Ammon's horn (tissue), 1 donor: ENCODE results near the gene C16orf86.

Experiments
- DNase-seq: peaks from one replicate; pipeline ENCODE4 v3.0.0-alpha.2; 2016; ENCODE audit warnings: low spot score

Gene C16orf86, protein sequence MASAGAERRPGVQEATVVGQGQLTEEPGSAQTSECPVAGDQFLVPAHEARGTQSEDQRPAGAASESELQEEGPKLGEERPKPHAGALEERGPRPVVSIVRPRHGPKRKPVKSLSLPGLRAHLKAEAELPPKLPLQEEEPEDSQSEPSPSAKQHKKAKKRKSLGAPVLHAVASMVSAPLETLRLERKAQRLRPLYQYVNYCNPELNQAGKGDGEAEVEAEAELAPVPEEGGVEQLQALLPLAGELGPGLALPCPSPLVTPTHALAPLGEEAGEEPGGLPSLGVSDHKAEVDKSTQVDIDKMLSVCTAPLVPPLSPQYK

DNA sequence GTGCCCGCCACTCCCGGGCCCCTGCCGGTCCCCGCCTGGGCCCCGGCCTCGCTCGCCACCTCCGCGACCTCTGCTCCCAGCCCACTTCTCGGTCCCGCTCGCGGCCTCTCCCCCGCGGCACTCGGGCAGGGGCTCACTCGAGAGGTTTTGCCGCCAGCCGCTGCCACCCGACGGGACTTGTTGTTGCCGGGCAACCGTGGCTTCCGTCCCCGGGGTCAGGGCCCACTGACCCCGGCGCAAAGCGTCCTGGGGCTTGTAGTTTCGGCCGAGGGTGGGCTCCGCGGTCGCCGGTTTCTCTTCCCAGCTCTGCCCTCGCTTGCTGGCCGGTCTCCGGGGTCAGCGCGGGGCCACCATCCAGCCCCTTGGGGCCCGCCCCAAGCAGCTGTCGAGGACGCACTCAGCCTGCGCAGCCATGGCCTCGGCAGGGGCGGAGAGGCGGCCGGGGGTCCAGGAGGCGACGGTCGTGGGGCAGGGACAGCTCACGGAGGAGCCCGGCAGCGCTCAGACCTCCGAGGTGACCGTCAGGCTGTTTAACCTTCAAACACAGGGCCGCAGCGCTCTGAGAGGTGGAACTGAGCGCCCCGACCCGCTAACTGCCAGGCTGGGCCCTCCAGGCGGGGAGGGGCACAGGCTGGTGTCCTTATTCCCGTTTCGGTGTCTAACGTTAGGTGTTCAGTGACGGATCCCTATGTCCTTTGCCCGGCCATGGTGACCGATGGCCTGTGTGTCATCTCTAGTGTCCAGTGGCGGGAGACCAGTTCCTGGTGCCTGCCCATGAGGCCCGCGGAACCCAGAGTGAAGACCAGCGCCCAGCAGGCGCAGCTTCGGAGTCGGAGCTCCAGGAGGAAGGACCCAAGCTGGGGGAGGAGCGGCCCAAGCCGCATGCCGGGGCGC, at the start of gene C16orf86, which contains the start of gene ENKD1:
C16orf86 (plus strand) TSS at position 256 of the 894 bp plus-strand sequence; CDS start at position 413, 157 bp downstream.
ENKD1 (minus strand) TSS at position 192 of the 894 bp plus-strand sequence. CDS start 308 bp downstream, outside the sequence.
- peak; percentile 88 for DNase-seq

GRCh38 chr16:67628216-67628615, 38.4 kb upstream of the C16orf86 start:
- DNase-seq: no peak

DNA sequence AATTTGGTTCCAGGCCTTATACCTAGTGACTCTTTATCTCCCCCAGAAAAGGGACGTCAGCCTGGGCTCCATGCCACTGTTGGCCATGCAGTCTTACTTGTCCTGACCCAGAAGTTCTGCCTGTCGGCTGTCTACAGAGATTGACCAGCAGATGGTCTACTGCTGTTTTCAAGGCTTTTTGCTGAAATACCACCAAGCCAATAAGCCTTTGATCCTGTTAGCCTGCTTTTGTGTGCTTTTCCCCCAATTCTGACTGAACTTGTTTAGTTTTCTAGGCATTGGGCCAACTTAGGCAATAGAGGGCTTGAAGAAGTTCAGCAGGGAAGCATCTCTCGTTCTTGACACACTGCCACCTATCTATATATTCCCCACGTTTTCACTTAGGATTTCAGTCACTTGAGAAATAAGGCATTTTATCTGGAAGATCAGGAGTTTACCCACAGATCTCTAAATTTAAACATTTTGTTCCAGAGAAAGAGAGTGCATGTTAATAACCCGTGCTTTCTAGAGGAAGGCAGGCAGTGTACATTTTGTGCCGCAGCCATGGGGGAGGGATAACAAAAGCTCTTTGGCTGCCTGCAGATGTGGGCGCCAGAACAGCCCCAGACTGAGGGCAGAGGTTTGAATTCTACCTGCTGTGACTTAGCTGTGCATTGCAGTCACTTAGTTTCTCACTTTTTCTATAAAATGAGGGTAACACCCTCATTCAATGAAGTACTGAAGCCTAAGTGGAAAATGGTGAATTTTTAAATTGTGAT, 34.0 kb upstream of the C16orf86 start:
- peak; percentile 49 for DNase-seq

GRCh38 chr16:67636713-67637112, 29.9 kb upstream of the C16orf86 start:
- DNase-seq: no peak

- DNase-seq: no peak
Measured at GRCh38 chr16:67637625-67638024, 29.0 kb upstream of the C16orf86 start.

GRCh38 chr16:67641779-67642708, 24.6 kb upstream of the C16orf86 start:
- DNase-seq: peak; percentile 84

GRCh38 chr16:67644038-67644437, 22.6 kb upstream of the C16orf86 start:
- no peak for DNase-seq

DNA sequence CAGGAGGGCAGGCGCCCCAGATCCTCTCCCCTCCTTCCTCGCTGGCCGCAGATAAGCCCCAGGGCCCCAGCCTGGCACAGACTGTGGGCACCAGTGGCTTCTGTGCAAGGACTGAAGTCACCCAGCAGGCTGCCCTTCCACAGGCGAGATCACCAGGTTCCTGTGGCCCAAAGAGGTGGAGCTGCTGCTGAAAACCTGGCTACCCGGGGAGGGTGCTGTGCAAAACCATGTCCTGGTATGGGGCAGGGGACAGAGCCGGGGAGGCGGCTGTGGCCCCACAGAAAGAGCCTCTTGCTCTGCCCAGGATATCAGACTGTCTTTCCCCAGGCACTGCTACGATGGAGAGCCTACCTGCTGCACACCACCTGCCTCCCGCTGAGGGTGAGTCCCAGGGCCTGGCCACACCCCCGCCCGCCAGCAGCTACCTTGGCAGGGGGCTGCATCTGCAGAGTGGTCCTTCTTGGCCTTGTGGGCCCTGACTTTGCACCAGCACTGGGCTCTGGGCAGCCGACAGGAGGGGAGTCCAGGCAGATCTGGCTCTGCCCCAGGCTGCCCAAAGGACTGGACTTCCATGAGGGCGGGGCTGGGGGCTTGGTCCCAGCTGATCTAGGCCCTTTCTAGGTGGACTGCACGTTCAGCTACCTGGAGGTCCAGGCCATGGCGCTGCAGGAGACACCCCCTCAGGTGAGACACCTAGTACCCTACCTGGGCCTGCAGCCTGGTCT, 21.1 kb upstream of the C16orf86 start:
- DNase-seq: peak; percentile 0

GRCh38 chr16:67647111-67647651, 19.4 kb upstream of the C16orf86 start:
- no peak for DNase-seq

- no peak for DNase-seq
Measured at GRCh38 chr16:67647681-67648080, 18.9 kb upstream of the C16orf86 start.

- no peak for DNase-seq
Measured at GRCh38 chr16:67648088-67648763, 18.4 kb upstream of the C16orf86 start.

DNA sequence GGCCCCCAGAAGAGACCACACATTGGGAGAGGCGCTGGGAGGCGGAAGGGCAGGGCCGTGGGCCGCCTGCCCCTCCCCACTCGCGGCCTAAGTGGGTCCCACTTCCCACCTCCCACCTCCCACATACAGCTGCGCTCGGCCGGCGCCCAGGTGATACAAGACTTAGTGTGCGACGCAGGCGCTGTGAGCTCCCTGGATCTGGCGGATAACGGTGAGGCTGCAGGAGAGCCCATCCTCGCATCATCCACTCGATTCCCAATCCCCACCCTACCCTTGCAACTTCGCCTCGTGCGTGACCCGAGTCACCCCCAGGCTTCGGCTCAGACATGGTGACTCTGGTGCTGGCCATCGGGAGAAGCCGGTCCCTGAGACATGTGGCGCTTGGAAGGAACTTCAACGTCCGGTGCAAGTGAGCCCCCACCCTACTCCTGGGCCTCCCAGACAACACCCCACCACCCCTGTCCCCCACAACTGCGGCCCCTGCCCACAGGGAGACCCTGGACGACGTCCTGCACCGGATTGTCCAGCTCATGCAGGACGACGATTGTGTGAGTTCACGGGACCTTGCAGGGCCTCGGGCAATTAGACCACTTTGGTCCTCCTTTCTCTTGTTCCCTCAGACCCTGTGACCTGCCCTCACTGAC, 17.7 kb upstream of the C16orf86 start:
- DNase-seq: no peak

DNA sequence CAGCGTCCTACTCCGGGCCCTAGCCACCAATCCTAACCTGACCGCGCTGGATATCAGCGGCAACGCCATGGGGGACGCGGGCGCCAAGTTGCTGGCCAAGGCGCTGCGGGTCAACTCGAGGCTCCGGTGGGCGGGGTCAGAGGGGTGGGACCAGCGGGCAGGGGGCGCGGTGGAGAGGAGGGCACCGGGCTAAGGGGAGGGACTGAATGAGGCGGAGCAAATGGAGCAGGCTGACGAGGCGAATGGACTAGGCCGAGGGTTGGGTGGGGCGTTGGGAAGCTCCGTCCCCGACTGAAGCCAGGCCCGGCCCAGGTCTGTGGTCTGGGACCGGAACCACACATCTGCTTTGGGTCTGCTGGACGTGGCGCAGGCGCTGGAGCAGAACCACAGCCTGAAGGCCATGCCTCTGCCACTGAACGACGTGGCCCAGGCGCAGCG, 17.1 kb upstream of the C16orf86 start:
- DNase-seq: no peak

GRCh38 chr16:67650023-67650422, 16.6 kb upstream of the C16orf86 start:
- DNase-seq: no peak

DNA sequence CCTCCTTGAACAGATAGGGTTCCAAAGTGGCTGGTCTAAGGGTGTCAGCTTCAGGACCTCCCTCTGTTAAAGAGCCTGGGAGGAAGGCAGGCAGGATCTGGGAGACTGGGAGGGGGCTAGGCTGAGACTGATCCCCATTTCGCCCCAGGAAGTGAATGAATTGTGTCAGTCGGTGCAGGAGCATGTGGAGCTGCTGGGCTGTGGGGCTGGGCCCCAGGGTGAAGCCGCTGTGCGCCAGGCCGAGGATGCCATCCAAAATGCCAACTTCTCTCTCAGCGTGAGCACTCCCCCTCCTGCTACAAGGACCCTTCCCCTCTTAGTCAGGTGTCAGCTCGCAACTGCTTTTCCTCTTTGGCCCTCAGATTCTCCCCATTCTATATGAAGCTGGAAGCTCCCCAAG, 15.6 kb upstream of the C16orf86 start:
- no peak for DNase-seq

DNA sequence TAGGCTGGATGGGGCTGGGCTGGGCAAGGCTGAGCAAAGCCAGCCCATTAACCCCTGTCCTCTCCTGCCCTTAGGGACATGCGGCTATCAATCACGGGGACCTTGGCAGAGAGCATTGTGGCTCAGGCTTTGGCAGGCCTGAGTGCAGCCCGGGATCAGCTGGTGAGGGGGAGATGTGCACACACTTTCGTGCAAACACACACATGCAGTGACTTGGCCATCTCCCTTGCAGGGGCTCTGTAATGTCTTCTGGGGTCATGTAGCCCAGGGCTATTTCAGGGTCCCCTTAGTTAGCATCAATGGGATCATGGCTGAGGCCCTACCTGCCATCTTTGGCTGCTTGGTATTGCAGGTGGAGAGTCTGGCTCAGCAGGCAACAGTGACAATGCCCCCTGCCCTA, 14.8 kb upstream of the C16orf86 start:
- DNase-seq: no peak

GRCh38 chr16:67652578-67653127, 14.0 kb upstream of the C16orf86 start:
- DNase-seq: no peak

- no peak for DNase-seq
Measured at GRCh38 chr16:67653128-67653788, 13.4 kb upstream of the C16orf86 start.
